Measurements from ENCODE around the gene EDC4. TPM values are rescaled to one million over a fixed set of nuclear protein-coding genes. Genes with fewer than 3 reads are reported as not detected.
A peak's percentile ranks its signal among the peaks of the same experiment; 100 is the strongest.

The EDC4 gene
- total and polyA plus RNA-seq, 2 experiments from 2014 or later: 39.6 to 98.5 TPM

GRCh38 chr16:67837811-67838210, 35.0 kb upstream of the EDC4 start (continued):
- no peak for TF ChIP-seq ZNF462 (CRISPR knock-in tag; IDR thresholded peaks at IDR 0.05)

- TF ChIP-seq REST (IDR thresholded peaks at IDR 0.05; ENCODE audit: unreplicated experiment): no peak
- TF ChIP-seq ETS1 (IDR thresholded peaks at IDR 0.05): no peak
- no peak for TF ChIP-seq NANOG (IDR thresholded peaks at IDR 0.05; ENCODE audit: borderline replicate concordance)
- no peak for TF ChIP-seq POLR2AphosphoS5 (IDR thresholded peaks at IDR 0.05; ENCODE audit: low read depth)
- Histone ChIP-seq H4K20me1 (replicated peaks; ENCODE audit: insufficient read depth) (peaks cover 8% of the 10 kb centered on the region), H3K36me3 (ENCODE audit: insufficient read depth) (no peaks in the 10 kb centered on the region), H3K4me1 (ENCODE audit: insufficient read depth) (peaks cover 29% of the 10 kb centered on the region), H3K4me3 (peak overlapping the region; percentile 91), H3K27me3 (ENCODE audit: insufficient read depth) (no peaks in the 10 kb centered on the region), H3K4me2 (peak overlapping the region; percentile 77), H3F3A (replicated peaks; ENCODE audit: low read depth) (peaks cover 25% of the 10 kb centered on the region), H3K27ac (ENCODE audit: low read depth) (peak overlapping the region; percentile 98), H2AFZ (peak overlapping the region; percentile 67; the same call in 1 of the 2 replicates), H3K9me2 (ENCODE audit: insufficient read depth) (no peaks in the 10 kb centered on the region), H3K79me2 (replicated peaks; ENCODE audit: insufficient read depth) (peaks cover 28% of the 10 kb centered on the region)
- Mint-ChIP-seq H3K4me1 (peaks cover 40% of the 10 kb centered on the region), H3K36me3 (ENCODE audit: low read depth) (peaks cover 9% of the 10 kb centered on the region), H3K4me3 (peak overlapping the region; percentile 91), H3K27ac (peak overlapping the region; percentile 98), H3K27me3 (ENCODE audit: insufficient read depth, low read depth, poor library complexity) (peaks cover 12% of the 10 kb centered on the region), H3K9me3 (no peaks in the 10 kb centered on the region)
- peak; percentile 4 for ATAC-seq
- peak; percentile 42 for DNase-seq (ENCODE audit: low spot score)
Observed at GRCh38 chr16:67841198-67841815, 31.5 kb upstream of the EDC4 start.

Data from GM23338 (cell line).